Activated naive CD4-positive, alpha-beta T cell treated with anti-CD3 and anti-CD28 coated beads, Interleukin-2, amount 50 U/mL, for 16 hours (primary cell): ENCODE data around the gene VAV3.

Source experiments
- DNase-seq: peaks from one replicate; pipeline ENCODE4 v3.0.0-alpha.2; 2020

Gene VAV3

DNA sequence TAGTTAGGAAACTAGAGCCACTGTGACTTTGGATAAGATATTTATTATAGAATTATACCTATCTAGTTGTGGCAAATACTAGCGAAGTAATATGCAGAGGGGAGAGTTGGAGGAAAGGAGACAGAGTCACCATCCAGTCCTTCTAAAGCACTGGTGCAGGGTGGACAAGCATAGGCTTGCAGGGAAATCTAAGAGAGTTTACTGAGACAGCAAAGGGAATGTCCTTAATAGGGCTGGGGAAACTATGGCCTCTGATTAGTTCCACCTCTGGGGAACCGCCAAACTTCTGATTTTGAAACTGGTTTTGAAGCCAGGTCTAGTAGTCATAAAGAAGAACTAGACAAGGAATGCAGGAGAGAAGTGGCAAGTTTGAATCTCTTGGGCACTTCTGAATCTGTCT is 407.9 kb downstream of the VAV3 start:
- no peak for DNase-seq

DNA sequence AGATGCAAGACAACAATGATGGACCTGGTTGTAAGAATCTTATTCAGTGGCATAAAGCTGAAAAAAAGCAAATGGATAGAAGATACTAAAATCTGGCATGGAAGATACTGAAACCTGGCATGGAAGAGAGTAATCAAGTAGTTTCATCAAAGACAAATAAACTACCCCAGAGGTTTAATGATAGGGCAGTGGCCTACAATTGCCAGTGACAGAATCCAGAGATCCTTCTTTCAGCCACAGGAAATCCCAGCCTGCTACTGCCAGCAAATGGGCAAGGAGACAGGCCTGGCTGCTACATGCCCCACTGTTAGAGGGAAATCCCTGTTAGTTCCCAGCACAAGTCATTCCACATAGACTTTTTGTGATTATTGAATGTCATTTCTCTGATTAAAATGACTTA is 409.4 kb downstream of the VAV3 start:
- no peak for DNase-seq

DNA sequence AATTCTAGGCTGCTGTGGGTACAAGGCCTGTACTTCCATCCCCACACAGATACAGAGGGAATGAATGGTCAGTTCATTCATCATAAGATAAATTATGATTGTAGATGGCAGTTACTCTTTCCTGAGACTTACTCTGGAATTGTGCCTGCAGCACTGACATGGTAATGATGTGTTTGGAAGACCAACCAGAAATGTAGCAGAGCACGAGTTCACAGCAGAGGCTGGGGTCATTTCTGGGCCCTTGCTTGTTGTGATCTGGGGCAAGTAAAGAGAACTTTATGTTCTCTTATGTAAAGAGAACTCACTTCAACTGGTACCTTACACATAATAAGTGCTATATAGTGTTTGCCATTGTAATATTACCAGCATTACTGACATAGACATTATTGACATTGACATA is 412.2 kb downstream of the VAV3 start:
- no peak for DNase-seq

DNA sequence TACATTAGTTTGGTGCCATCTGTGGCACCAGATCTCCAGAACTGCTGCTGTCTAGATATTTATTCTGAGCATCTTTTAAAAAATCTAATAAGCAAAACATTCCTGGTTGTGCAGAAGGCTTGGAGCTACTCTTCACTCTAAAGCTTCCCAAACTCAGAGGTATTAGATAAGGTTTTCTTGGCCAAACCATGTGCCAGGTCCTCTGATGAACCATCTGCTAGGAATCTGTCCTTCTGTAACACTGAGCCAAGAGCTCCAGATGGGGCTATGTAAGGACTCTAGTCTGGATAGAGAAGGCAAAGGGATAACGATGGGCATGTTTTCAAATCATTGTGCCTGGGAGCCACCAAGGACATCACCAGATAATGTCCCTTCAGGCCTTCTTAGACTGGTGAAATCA is 413.5 kb downstream of the VAV3 start:
- no peak for DNase-seq

DNA sequence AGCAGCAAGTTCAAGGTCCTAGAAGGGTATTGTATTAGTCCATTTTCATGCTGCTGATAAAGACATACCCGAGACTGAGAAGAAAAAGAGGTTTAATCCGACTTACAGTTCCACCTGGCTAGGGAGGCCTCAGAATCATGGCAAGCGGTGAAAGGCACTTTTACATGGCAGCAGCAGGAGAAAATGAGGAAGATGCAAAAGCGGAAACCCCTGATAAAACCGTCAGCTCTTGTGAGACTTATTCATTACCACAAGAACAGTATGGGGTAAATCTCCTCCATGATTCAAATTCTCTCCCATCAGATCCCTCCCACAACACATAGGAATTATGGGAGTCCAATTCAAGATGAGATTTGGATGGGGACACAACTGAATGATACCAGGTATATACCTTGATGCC is 414.6 kb downstream of the VAV3 start:
- no peak for DNase-seq

DNA sequence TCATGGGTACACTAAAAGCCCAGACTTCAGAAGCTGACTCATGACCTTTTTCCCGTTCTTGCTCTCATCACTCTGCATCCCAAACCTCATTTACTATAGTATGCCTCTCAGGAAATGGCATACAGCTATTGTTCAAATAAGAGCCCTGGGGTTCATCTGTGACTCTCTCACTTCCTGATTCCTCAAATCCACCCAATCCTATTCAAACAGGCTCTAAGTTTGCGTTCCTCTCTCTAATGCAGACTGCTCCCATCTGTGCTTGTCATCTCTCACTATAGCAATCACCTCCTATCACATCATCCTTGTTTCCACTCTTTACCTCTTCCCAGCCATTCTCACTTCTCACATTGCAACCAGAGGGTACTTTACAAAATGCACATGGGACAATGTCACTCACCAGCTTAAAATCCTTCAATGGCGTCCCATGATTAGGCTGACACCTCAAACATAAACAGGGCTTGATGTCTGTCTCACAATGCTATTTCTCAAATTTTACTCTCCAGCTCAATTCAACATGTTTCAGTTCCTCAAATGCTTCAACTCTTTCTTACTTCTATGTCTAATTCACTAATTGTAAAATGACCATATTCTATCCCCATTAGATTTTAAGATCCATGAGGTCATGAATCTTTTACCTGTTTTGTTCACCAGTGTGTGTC is 415.7 kb downstream of the VAV3 start:
- DNase-seq: no peak

DNA sequence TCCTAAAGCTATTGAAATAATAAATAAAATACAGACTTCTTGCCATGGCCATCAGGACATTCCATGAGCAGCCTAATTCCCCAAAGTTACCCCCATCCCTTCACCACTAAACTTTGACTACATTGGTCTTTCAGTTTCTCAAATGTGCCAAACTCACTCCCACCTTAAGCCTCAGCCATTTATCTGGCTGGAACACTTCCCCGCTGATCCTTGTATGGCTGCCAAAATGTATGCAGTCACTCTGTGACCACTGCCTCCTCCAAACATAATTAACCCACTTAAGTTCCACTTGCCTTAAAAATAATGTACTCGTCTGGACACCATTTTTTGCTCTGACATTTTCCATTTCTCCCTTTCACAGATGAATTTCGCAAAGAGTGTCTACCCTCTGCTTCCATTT is 416.7 kb downstream of the VAV3 start:
- no peak for DNase-seq

DNA sequence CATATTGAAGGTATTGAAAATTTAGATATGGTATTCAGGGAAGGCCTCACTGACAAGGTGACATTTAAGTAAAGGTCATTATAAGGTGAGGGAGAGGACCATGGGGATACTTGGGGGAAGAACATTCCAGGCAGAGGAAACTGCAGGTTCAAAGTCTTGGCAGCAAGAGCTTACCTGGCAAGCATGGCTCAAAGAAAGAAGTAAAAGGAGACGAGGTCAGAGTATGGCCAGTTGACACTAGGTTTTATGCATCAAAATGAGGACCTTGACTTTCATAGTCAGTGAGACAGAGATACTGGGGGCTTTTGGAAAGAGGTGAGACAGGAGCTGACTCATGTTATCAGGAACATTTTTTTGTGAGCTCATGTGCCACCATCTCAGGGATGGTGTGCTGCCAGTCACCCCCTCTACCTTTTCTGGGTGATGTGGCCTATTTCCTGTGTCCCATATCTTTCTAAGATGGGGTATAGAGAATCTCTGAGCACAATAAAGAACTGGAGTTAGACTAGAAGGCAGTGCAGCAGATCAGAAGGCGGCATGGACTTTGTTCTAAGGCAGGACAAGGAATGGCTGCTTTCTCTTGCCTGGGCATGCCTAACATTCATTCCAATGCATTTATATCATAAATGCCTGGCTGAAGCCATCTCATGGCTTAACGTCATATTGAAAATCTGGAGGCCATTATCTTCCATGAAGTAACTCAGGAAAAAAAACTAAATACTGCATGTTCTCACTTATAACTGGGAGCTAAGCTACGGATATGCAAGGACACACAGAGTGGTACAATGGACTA is 417.4 kb downstream of the VAV3 start:
- DNase-seq: no peak

DNA sequence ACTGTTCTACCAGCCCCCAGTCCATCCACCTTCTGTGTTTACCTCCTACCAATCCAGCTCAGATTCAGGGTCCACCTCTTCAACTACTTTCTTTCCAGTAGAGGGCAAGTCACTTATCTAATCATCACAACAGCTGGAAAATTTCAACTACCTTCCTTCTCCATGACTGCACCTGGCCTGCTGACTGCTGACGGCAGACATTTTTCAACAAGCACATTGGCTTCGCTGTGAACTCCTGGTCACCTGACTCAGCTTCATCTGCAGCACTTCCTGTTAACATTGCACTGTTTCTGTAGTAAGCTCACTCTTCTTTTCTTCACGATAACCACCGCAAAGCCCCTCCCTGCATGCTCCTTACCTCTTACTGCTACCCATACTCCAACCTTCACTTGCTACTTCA is 418.4 kb downstream of the VAV3 start:
- no peak for DNase-seq

DNA sequence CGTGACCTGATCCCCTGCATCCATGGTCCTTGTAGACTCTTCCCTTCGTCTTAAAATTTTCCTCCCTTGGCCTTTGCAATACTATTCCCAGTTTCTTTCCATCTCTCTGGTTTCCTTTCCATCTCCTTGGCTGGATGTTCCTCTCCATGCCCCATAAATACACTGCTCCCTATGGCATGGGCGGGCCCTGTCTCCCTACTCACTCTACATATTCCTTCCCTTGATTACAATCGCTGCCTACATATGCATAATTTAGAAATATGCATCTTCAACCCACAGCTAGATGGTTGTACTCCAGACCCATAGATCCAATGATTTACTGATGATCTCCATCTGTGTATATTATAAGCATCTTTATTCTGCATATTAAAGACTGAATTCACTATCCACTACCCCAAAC is 419.1 kb downstream of the VAV3 start:
- no peak for DNase-seq

DNA sequence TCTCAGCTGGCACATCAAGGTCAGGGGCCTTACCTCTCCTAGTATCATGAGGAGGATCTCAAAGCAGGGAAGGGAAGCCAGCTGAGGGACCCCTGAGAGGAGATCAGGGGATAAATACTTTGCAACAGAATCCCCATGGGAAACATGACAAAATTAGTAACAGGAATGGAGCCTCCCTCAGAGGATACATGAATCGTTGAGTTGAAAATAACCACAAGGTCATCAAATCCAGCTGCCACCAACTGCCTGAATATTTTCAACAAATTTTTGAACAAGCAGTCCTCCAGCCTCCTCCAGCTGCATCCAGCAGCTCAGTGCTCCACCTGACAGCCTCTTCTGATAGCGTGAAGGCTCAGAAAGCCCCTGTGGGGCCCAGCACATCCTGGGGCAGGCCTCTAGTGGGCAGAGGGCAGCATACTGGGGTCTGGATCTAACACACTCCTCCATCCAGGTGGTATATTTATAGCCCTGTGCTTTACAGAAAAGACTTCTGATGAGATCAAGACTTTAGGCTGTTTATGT is 419.9 kb downstream of the VAV3 start:
- DNase-seq: no peak

DNA sequence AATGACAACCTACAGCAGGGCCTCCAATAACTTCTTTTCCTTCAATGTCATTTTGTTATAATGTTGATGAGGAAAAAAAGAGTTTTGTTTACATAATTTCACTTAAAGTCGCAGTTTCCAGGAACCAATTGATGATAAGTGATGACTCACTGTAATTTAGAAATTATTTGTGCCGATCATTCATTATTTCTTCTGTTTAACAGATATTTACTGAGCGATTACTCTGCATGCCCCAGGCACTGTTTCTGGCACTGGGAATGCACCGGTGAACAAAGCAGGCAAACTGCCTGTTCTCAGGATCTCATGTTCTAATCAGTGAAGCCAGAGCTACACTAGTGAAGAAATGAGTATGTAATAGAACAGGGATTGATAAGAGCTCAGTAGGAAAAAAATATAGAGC is 420.7 kb downstream of the VAV3 start:
- no peak for DNase-seq

DNA sequence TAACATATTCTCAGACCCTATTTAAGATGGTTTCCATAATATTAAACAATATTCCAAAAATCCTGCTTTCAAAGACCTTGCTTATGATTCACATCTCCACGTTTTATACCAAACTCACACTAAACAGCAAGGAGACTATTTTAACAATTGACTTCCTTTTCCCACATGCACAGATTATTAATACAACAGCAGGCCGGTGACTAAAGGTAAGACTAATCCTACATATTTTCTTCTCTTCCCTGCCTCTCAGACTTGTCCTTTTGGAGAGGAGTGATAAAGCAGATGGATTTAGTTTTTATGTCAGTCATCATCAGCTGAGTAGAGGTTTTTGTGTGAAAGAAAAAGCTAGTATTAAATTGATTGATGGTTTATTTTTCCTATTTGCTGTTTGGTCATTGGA is 423.6 kb downstream of the VAV3 start:
- no peak for DNase-seq

DNA sequence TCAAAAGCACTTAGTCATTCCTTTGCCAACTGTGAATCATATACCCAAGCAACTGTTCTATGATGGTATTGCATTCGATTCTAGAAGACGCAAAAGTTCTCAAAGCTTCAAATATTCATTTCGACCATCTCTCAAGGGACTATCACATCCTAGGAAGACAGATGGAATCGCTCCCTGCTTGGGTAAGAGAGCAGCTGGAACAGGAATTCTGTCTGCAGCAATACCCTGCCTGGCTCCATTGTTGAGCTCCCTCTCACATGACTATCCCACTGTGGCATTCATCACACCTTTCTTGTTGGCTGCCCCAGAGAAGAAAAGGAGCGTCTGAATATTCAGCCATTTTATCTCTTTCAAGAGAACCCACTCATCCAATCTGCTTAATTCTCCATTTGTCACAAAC is 426.5 kb downstream of the VAV3 start:
- no peak for DNase-seq

DNA sequence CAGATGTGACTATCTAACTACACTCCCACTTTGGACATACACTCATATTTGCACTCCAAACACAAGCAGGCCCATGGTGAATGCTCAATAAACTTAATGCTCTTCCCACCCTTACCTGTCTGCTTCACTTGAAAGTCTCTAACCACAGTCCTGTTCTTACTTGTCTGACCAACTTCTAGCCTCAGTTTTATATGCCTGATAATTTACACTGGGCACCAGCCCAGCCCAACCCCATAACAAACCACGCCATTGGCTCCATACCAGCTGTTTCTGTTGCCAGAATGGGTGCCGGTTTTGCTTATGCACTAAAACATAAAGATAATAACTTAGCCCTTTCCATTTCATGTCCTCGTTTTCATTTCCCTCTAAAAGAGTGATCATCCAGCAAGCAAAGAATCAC is 428.7 kb downstream of the VAV3 start:
- DNase-seq: no peak

DNA sequence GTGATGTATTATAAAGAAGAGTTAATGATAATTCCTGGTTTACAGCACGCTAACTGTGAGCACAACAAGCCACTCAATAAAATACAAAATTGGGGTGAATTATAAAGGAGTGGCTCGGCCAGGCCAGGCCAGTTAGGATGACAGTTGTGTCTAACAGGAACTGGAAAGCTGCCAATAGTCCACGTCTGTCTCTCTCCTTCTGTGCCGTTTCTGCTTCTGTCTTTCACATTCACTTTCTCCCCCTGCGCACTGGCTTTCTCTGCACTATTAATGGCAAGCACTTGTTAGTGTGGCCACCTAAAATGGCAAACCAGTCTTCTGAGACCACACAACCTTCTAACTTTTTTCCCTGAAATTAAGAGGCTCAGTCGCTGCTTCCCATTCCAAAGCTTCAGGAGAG is 429.9 kb downstream of the VAV3 start:
- no peak for DNase-seq

DNA sequence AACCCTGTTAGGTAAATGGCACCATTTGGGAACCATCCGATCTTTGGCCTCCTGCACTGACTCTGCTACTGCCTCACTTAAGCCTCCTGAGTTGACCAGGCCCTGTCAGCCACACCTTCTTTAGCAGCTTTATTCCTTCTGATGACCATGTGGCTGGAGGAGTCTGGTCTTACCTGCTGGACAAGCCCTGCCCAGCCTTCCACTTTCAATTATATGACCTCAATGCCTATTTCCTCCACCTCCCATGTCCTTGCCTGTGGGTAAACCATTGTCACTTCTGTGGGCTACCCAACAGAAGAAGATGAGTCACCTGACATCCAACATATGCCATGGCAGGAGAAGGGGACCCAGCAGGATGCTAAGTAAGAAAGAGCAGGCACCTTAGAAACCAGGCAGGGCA is 430.3 kb downstream of the VAV3 start:
- no peak for DNase-seq

DNA sequence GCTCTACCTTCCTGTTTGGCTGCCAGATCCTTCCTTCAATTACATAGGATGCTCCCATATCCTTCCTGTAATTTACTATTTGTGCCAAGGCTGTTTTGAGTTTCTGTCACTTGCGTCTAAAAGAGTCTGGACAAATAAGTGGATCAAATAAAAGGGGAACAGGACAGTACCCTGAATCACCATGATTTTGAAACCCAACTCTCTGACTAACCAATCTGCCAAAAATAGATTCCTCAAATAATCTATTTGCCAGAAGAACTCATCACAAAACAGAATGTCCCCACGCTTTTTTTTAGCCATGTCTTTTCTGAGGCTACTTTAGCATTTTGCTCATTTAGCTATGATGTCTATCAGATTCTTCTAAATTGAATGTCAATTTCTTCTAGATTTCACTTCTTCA is 431.5 kb downstream of the VAV3 start:
- DNase-seq: no peak

DNA sequence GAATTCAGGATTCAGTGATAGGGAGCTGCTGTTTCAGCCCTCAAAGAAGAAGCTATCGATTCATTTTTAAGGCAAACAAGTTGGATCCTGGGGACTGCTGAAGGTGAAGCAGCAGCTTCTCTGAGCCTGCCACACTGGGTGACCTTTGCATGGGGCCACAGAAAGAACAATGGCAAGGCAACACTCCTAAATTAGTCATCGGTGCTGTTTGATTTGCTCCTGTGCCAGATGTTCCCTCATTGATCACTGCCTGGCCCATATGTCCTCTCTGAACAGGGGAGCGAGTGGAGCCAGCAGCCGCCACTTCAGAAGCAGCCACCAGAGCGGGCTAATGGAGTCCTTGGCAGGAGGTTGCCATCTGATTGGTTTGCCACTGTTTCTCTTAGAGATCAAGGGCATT is 432.7 kb downstream of the VAV3 start:
- no peak for DNase-seq

DNA sequence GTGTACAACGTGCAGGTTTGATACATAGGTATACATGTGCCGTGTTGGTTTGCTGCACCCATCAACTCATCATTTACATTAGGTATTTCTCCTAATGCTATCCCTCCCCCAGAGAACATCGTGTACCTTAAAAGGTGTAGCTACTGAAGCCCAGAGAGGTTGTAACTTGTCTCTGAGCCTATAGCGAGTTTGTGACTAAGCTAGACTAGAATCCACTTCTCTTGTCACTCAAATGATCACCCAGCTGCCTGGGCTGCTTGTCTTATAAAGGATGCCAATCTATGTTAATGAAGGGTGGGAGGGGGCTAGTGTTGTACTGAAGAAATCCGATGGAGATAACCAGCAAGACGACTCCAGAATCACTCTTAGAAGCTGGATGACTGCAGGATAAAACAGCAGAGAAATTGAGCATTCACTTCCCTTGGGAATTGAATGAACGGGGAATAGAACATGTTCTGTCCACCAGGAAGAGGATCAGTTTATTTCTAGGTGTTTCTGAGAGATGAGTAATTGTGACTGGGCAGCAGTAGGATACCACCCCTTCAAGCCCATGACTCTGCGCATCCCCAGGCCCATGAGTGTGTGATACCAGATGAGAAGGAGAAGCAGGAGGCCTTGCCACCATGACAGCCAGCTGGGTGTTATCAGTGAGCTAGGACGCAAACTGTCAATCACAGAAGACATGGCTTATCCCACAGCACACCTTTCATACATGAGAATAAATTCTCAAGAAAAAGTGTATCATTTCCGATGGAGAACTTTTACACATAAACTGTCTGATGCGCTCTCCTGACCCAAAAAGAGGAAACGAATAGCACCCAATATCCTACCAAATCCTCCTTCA is 433.7 kb downstream of the VAV3 start:
- no peak for DNase-seq

DNA sequence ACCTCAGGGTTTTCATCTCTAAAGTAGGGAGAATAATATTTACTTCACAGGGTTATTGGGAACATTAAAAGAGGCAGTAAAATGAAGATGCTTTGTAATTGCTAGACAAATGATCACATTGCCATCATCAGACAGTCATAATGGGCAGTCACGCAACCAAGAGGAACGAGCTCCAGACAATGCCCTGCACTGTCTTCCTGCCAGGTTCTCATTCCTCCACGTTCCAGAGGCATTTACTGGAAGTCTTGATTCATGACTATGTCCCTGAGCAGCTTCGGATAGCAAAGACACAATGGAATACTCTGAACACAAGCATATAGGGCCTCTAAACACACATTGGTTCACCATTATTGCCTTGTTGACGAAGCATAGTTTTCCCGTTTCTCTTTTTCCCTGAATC is 434.4 kb downstream of the VAV3 start:
- no peak for DNase-seq

DNA sequence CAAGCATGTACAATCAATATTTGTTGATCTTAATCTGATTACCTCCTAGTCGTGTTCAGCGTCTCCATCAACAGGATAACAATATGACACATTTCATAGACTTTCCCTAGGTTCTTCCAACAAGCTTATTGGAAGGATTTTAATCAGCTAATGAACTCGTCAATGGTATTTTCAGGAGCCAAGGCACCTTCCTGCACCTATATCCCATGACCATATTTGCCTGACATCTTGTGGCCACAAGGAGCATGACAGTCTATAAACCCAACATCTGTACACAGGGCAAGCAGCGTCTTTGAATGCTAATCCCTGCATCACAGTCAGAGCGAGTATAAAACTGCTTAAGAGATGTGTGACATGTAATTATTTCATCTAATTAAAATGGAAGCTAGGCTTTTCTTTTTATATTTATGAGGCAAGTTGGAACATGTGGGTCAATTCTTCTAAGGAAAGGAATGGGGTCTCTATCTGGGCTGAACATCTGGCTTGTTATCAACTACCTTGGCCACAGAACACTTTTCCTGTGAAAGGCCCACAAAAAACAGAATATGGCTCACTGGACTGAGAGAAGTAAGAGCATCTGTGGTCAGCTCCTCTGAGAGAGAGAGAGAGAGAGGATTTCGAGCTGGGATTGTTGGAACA is 435.4 kb downstream of the VAV3 start:
- no peak for DNase-seq

DNA sequence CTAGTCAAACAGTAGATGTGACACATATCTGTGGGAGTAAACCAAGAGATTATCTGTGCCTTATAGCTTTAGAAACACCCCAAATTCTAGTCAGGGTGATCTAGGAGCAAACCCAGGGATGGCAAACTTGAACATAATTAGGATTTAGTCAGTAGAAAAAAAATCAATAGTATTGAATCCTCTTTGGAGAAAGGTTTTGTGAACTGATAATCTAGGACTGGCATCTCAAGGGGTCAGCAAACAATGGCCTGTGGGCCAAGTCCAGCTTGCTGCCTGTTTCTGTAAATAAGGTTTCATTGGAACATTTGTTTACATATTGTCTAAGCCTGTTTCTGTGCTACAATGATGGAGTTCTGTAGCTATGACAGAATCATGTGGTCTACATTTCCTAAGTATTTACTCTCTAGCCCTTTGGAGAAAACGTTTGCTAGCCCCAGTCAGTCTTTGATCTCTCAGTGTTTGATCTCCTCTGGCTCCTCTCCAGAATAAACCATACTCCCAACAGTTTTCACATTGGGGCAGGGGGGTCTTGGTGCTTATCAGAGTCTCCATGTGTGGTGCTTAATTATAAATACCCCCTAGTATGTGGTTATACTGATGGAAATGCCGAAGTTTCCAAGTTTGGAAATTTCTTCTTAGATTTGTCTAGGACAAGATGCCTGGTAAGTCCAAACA is 438.3 kb downstream of the VAV3 start:
- DNase-seq: no peak
